GM10266 (cell line): ENCODE data around the gene AP1G1.

Experiments
- DNase-seq: peaks from one replicate; pipeline ENCODE4 v3.0.0; 2012; ENCODE audit errors: extremely low spot score
- TF ChIP-seq, protein P1 (sequence below): IDR thresholded peaks from 2 replicates; pipeline ENCODE4 v1.5.1; 2012; ENCODE audit warnings: mild to moderate bottlenecking, low read depth; ENCODE audit not compliant: control insufficient read depth, insufficient read depth; ENCODE audit errors: missing control alignments

The AP1G1 gene

DNA sequence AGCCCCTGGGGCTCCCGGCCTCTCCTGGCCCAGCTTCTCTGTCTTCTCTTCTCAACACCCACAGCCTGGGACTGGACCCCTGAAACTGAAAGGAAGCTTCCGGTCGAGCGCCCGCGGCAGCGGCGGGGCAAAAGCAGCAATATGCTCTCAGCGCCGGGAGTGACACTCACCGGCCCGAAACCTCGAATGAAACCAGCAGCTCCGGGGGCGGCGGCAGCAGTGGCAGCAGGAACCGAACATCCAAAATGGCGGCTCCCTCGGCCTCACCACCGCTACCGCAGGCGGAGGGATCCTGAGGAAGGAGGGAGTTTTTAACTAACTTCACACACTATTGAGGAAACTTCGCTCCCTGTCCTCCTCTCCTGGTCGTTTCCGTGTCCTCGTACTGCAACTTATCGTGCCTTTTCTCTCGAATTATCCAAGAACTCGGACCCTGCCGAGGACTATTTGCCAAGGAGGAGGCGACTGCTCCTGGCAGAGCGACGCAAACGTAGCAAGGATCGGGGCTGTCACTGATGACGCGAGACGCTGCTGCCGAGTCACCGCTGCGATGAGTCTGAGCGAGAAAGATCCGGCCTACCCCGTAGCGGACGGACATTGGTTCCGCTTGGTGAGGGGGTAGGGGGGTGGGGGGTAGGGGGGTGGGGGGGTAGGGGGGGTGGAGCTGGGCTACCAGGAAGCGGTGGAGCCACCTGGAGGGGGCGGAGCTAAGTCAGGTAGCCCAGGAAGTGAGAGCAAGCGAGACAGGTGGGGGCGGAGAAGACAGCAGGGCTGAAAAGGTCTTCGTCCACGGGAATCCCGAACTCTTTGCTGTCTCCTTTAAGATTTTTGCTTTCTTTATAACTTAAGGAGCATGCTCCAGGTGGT, at the start of gene AP1G1:
Gene AP1G1 (minus strand): TSS at position 242 of the 867 bp plus-strand sequence. CDS start 19,355 bp downstream, outside the sequence.
- DNase-seq = peak; percentile 90
- TF ChIP-seq, protein P1, sequence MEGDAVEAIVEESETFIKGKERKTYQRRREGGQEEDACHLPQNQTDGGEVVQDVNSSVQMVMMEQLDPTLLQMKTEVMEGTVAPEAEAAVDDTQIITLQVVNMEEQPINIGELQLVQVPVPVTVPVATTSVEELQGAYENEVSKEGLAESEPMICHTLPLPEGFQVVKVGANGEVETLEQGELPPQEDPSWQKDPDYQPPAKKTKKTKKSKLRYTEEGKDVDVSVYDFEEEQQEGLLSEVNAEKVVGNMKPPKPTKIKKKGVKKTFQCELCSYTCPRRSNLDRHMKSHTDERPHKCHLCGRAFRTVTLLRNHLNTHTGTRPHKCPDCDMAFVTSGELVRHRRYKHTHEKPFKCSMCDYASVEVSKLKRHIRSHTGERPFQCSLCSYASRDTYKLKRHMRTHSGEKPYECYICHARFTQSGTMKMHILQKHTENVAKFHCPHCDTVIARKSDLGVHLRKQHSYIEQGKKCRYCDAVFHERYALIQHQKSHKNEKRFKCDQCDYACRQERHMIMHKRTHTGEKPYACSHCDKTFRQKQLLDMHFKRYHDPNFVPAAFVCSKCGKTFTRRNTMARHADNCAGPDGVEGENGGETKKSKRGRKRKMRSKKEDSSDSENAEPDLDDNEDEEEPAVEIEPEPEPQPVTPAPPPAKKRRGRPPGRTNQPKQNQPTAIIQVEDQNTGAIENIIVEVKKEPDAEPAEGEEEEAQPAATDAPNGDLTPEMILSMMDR = no peak

DNA sequence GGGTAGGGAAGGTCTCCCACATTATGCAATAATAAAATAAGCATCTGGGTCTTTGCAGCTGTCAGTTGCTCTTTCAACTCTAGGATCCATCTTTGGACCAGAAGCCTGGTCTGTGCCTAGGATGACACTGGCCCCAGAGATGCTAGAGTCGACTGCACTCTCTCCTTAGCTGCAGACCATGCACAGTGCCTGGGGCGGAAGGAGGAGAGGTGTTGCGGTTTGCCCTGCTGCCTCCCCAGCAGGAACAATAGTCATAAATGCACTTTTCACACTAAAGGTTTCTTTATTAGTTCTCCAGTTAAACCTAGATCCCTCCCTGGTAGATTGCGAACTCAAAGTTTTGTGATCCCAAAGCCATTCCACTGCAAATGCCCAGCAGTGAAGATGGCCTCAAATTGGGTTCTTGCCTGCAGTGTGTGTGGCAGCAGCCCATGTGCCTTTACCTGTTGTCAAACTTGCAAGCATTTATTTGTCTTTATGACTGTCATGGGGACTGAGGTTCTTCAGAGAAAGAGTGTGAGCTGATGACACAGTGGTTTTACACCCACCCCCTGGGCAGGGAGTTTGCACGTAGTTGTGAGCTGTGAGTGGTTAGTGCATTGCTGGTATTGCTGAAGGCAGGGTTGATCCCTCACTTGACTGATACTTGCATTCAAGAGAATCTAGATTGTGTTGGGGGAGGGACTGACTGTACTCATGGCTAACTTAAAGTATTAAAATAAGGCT, 47.5 kb upstream of the AP1G1 start:
- TF ChIP-seq, protein P1 = no peak
- no peak for DNase-seq

- DNase-seq = no peak
- TF ChIP-seq, protein P1 = no peak
Measured at GRCh38 chr16:71854369-71854948, 45.8 kb upstream of the AP1G1 start.

- peak; percentile 49 for DNase-seq
- TF ChIP-seq, protein P1 = no peak
Measured at GRCh38 chr16:71853413-71853812, 44.8 kb upstream of the AP1G1 start.

- no peak for DNase-seq
- TF ChIP-seq, protein P1 = no peak
Measured at GRCh38 chr16:71852561-71852960, 43.9 kb upstream of the AP1G1 start.

DNA sequence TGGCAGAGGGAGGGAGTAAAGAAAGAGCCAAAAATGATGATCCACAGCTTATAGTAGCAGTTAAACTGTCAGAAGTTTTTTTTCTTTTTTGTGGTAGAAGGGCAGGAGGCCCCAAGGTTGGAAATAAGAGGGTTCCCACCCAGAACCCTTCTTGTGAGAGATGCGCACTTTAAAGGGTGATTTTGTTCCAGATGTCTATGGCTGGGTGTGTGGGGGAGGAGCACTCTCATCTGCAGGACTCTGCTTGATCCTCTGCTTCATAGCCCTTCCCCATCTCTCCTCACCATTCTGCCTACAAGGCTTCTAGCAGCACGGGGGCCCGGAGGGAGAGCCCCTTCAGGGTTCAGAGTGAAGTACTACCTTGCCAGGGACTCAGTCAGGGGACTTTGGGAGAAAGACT, 43.5 kb upstream of the AP1G1 start:
- no peak for DNase-seq
- TF ChIP-seq, protein P1 = no peak
